Lung (tissue), 12 donors: ENCODE data around the gene URB2. TPM values are rescaled to one million over a fixed set of nuclear protein-coding genes. Genes with fewer than 3 reads are reported as not detected.
"Not testable (repeated sequence)": the region's sequence is repeated elsewhere in the genome, so short reads cannot be mapped to it uniquely, and the experiment has no call there.

Experiments used
- ATAC-seq: fragments of 200-7000 bp; cut with Tn5 transposase; one replicate; pipeline ENCODE4 v1.9.1; 2020; ENCODE audit warnings: moderate number of reproducible peaks; ENCODE audit not compliant: insufficient read depth, low FRiP score
- DNase-seq, 3 donors: peaks; one replicate each; pipeline ENCODE4 v3.0.0-alpha.2; 2013 to 2017
- H3K27ac ChIP-seq, 2 donors: one replicate each; pipeline ENCODE4 v1.5.1; 2013; ENCODE audit warnings: mild to moderate bottlenecking in 2 of 2, moderate library complexity in 2 of 2, control low read depth in 1 of 2, inconsistent platforms in 1 of 2, low read depth in 1 of 2, low read length in 1 of 2
- H3K27me3 ChIP-seq, 3 donors: one replicate each; pipeline ENCODE4 v1.5.1; 2013; ENCODE audit warnings: low read length in 2 of 3; ENCODE audit not compliant: control insufficient read depth in 3 of 3, insufficient read depth in 3 of 3
- H3K36me3 ChIP-seq, 4 donors: one replicate each; pipeline ENCODE4 v1.5.1; 2013; ENCODE audit warnings: low read length in 4 of 4, mild to moderate bottlenecking in 1 of 4, moderate library complexity in 1 of 4; ENCODE audit not compliant: control insufficient read depth in 4 of 4, insufficient read depth in 4 of 4
- H3K4me1 ChIP-seq, 5 donors: one replicate each; pipeline ENCODE4 v1.5.1; 2013; ENCODE audit warnings: low read length in 5 of 5, mild to moderate bottlenecking in 2 of 5, moderate library complexity in 1 of 5; ENCODE audit not compliant: control insufficient read depth in 5 of 5, insufficient read depth in 5 of 5
- H3K4me3 ChIP-seq: one replicate; pipeline ENCODE4 v1.5.1; 2013; ENCODE audit warnings: mild to moderate bottlenecking, control low read depth, moderate library complexity
- H3K9ac ChIP-seq, 2 donors: one replicate each; pipeline ENCODE4 v1.5.1; 2013; ENCODE audit warnings: low read length in 2 of 2, control low read depth in 1 of 2; ENCODE audit not compliant: insufficient read depth in 1 of 2
- H3K9me3 ChIP-seq, 4 donors: one replicate each; pipeline ENCODE4 v1.5.1; 2013; ENCODE audit warnings: low read length in 3 of 4, mild to moderate bottlenecking in 1 of 4, moderate library complexity in 1 of 4; ENCODE audit not compliant: control insufficient read depth in 4 of 4, insufficient read depth in 3 of 4
- CTCF ChIP-seq: IDR thresholded peaks from 2 replicates; pipeline ENCODE4 v1.5.1; 2012; ENCODE audit warnings: mild to moderate bottlenecking; ENCODE audit errors: control extremely low read depth, extremely low read depth
- WGBS, 2 donors: extraction: QIAGEN DNeasy Blood & Tissue Kit; methylation state at CpG; one replicate each; pipeline ENCODE4 v1.1.7; 2013; 5-methylcytosine and 5-hydroxymethylcytosine counted together
- polyA plus RNA-seq, 2 donors: library from polyadenylated mRNA; stranded (reverse); fragments of 200-250 nt; gene quantifications; one replicate each; pipeline ENCODE4 v1.2.1, GENCODE V29; 2013
- total RNA-seq, 2 donors: library from RNA; depleted of rRNA in 1 of 2; stranded (reverse); fragments of >200 nt in 1 of 2; gene quantifications; one replicate each; pipeline ENCODE4 v1.2.1, GENCODE V29; 2014 to 2021
- donor health status: control.
- donor health status: control.
- donor health status: Bipolar disorder and iron deficiency.
- donor health status: healthy.
- donor health status: DM: yes; HTN: yes; CAD: no.

URB2 gene
- total and polyA plus RNA-seq, 4 donors, result 2.6 to 10.9 (median 6.1) TPM

GRCh38 chr1:229619614-229620013 is 6.4 kb upstream of the URB2 start:
- no peaks in the 10 kb centered on the region for H3K36me3 ChIP-seq
- H3K9ac ChIP-seq, result no peak overlapping the region
- 89 to 91% methylated on average over 5 of the region's 5 CpGs for WGBS, 2 donors
- no peaks in the 10 kb centered on the region for H3K9me3 ChIP-seq
- peaks cover 0 to 14% (median 3%) of the 10 kb centered on the region in 5 donors for H3K4me1 ChIP-seq
- H3K27ac ChIP-seq, result no peak overlapping the region
- no peak for TF ChIP-seq CTCF
- no peaks in the 10 kb centered on the region for H3K27me3 ChIP-seq
- H3K4me3 ChIP-seq, result no peak overlapping the region
- no peak for ATAC-seq
- DNase-seq, result no peak

GRCh38 chr1:229620876-229621275 is 5.2 kb upstream of the URB2 start:
- ATAC-seq, result no peak
- H3K4me3 ChIP-seq, result no peak overlapping the region
- no peak for TF ChIP-seq CTCF
- WGBS, 2 donors, result 54 to 71% methylated on average over 3 of the region's 3 CpGs
- H3K27me3 ChIP-seq, result no peaks in the 10 kb centered on the region
- no peaks in the 10 kb centered on the region for H3K36me3 ChIP-seq
- H3K9me3 ChIP-seq, result no peaks in the 10 kb centered on the region
- H3K9ac ChIP-seq, result no peak overlapping the region
- no peak for DNase-seq
- peaks cover 0 to 14% (median 8%) of the 10 kb centered on the region in 5 donors for H3K4me1 ChIP-seq
- no peak overlapping the region for H3K27ac ChIP-seq

- DNase-seq, result no peak
- no peak overlapping the region for H3K27ac ChIP-seq
- H3K4me1 ChIP-seq, result peaks cover 0 to 14% (median 8%) of the 10 kb centered on the region in 5 donors
- no peaks in the 10 kb centered on the region for H3K27me3 ChIP-seq
- ATAC-seq, result no peak
- TF ChIP-seq CTCF, result no peak
- no peak overlapping the region for H3K4me3 ChIP-seq
- no peaks in the 10 kb centered on the region for H3K9me3 ChIP-seq
- no peaks in the 10 kb centered on the region for H3K36me3 ChIP-seq
- 95 to 96% methylated on average over 2 of the region's 2 CpGs for WGBS, 2 donors
- H3K9ac ChIP-seq, result no peak overlapping the region
Measured at GRCh38 chr1:229621663-229622062, 4.4 kb upstream of the URB2 start.

- H3K9ac ChIP-seq, DNase-seq, ATAC-seq, H3K27me3 ChIP-seq, H3K36me3 ChIP-seq, H3K27ac ChIP-seq, H3K9me3 ChIP-seq, H3K4me3 ChIP-seq: not testable (repeated sequence)
- 91 to 92% methylated on average over 10 of the region's 10 CpGs for WGBS, 2 donors
- H3K4me1 ChIP-seq, result peaks cover 0 to 21% (median 10%) of the 10 kb centered on the region in 5 donors
Measured at GRCh38 chr1:229622641-229623120, 3.4 kb upstream of the URB2 start.
